Thoracic aorta (tissue), 2 donors: ENCODE results near the gene HOXC10. TPM values are rescaled to one million over a fixed set of nuclear protein-coding genes. Genes with fewer than 3 reads are reported as not detected.

Source experiments
- ATAC-seq: fragments of 150-250 bp; one replicate; pipeline ENCODE4 v1.8.0; 2017; ENCODE audit warnings: low read depth; ENCODE audit not compliant: insufficient number of reproducible peaks, low FRiP score
- DNase-seq: peaks from one replicate; pipeline ENCODE4 v3.0.0-alpha.2; 2020; ENCODE audit warnings: low spot score
- H3K27ac ChIP-seq, 2 donors: fragments of 200-600 bp; sonication (generic); 1 replicate in 1 of 2; 2 replicates in 1 of 2; pipeline ENCODE4 v1.5.1; 2016; ENCODE audit warnings: mild to moderate bottlenecking in 2 of 2, moderate library complexity in 2 of 2
- H3K27me3 ChIP-seq: fragments of 200-600 bp; sonication (generic); replicated peaks from 2 replicates; pipeline ENCODE4 v1.6.0; 2016; ENCODE audit warnings: mild to moderate bottlenecking; ENCODE audit not compliant: insufficient read depth
- H3K36me3 ChIP-seq: fragments of 200-600 bp; sonication (generic); one replicate; pipeline ENCODE4 v1.5.1; 2016
- H3K4me1 ChIP-seq, 2 donors: fragments of 200-600 bp; sonication (generic); 1 replicate in 1 of 2; 2 replicates in 1 of 2; pipeline versions ENCODE4 v1.5.1 to v1.6.0; 2016; ENCODE audit warnings: low read depth in 2 of 2, mild to moderate bottlenecking in 1 of 2; ENCODE audit not compliant: control insufficient read depth in 1 of 2
- H3K4me3 ChIP-seq: fragments of 200-600 bp; sonication (generic); 2 replicates; pipeline ENCODE4 v1.5.1; 2016; ENCODE audit warnings: mild to moderate bottlenecking
- H3K9me3 ChIP-seq: fragments of 200-600 bp; sonication (generic); 2 replicates; pipeline ENCODE4 v1.5.1; 2016
- total RNA-seq, 2 donors: library from RNA; depleted of rRNA; stranded (reverse); fragments of >200 nt; gene quantifications; one replicate each; pipeline versions ENCODE4 v1.1.0 to v1.2.3, GENCODE V29; 2016
- TF ChIP-seq, protein P1 (sequence below): fragments of 200-600 bp; sonication (generic); IDR thresholded peaks from one replicate; pipeline ENCODE4 v1.5.1; 2019; ENCODE audit warnings: antibody characterized with exemption

The HOXC10 gene
- total RNA-seq, 2 donors from 2014 or later: not detected

DNA sequence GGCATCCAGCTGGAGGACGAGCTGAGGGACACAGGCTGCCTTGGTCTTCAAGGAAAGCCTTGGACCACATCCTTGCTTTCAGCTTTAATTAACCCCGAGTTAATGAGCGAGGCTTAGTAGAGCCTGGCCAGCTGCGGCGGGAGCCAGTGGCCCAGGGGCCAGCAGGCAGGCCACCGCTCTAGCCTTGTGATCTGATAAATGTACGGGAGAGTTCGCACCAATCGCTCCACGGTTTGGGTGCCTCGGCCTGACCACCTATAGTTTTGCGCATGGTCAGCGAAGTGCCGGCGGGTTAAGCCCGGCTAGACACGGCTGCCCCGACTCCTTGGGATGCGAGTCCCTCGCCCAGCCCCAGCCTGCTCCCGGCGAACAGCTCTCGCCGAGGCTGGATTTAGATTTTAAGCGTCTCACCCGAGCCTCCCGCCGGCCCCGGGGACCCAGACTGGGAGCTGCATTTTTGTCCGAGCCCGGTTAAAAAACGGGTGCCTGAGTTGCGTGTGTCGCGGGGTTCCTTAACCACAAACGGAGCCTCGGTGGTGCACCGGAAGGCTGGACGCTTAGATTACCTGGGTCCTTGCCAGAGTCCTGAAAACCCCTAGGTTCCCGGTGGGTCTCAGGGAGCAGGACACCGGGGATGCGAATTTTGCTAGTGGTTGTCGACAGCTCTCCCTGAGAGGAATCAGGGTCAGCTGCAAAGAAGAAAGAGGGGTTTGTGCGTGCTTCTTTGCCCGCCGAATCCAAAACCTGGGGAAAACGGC lies 33.2 kb upstream of the HOXC10 start:
- TF ChIP-seq, protein P1, sequence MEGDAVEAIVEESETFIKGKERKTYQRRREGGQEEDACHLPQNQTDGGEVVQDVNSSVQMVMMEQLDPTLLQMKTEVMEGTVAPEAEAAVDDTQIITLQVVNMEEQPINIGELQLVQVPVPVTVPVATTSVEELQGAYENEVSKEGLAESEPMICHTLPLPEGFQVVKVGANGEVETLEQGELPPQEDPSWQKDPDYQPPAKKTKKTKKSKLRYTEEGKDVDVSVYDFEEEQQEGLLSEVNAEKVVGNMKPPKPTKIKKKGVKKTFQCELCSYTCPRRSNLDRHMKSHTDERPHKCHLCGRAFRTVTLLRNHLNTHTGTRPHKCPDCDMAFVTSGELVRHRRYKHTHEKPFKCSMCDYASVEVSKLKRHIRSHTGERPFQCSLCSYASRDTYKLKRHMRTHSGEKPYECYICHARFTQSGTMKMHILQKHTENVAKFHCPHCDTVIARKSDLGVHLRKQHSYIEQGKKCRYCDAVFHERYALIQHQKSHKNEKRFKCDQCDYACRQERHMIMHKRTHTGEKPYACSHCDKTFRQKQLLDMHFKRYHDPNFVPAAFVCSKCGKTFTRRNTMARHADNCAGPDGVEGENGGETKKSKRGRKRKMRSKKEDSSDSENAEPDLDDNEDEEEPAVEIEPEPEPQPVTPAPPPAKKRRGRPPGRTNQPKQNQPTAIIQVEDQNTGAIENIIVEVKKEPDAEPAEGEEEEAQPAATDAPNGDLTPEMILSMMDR: no peak
- Histone ChIP-seq H3K27ac (no peak overlapping the region), H3K36me3 (no peaks in the 10 kb centered on the region), H3K9me3 (no peaks in the 10 kb centered on the region), H3K27me3 (peaks cover 39% of the 10 kb centered on the region), H3K4me3 (no peak overlapping the region), H3K4me1 (peaks cover 0 to 11% of the 10 kb centered on the region in 2 donors)
- ATAC-seq: no peak
- no peak for DNase-seq

DNA sequence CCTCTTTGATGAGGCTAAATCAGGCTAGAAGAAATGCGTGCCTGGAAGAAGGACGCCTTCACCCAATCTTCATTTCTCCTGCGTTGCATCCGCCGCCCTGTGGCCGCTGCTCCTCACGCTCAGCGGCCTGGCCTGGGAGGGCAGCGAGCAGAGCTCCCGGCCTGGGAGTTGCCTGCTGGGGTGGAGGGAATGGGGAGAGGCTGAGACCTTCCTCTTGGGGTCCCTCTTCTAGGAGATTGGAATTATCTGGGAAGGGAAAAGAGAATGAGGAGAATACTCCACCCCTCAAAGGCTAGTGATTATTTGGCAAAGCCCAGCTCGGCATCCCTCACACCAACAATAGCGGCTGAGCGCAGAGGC lies 32.6 kb upstream of the HOXC10 start:
- TF ChIP-seq, protein P1: no peak
- Histone ChIP-seq H3K27ac (no peak overlapping the region), H3K4me3 (no peak overlapping the region), H3K4me1 (peaks cover 0 to 11% of the 10 kb centered on the region in 2 donors), H3K36me3 (no peaks in the 10 kb centered on the region), H3K9me3 (no peaks in the 10 kb centered on the region), H3K27me3 (peaks cover 39% of the 10 kb centered on the region)
- DNase-seq (no peak), ATAC-seq (no peak)

DNA sequence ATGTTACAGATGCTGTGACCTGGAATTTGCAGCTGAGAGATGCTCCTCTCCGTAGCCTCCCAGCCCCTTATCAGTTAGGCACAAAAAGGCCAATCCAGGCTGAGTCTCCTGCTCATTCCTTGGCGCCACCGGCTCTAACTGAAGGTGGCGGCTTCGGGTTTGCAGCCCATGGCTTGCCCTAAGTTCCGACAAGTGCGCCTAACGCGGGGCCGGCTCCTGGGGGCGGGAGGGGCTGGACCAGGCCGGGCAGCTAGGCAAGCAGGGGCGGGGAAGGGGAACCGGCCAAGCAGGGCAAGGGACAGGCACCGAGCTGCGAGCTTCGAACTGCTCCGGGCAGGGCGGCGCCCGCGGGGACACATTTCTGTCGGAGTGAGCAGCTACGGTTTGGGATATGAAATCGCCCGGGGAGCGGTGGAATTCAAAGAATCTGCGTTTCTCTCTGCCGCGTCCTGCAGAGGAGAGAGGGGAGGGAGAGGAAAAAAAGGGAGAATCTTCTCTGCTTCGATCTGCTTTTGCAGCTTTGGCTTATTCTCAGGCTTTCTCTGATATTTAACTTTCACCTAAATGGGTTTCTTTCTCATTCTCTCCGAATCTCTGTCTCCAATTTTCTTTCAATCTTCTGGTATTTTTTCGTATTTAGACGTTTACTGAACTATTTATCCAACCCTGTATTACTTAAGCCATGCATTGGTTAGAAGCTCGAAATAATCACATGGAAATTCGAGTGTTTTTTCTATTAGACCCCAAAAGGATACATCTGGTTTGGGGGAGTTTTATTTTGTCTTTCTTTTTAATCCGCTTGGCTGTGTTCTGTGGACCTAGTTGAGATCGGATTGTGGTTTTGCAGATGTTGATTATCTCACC lies 31.8 kb upstream of the HOXC10 start:
- peaks cover 39% of the 10 kb centered on the region for H3K27me3 ChIP-seq
- no peak for DNase-seq
- H3K4me3 ChIP-seq: no peak overlapping the region
- no peaks in the 10 kb centered on the region for H3K9me3 ChIP-seq
- H3K4me1 ChIP-seq: peaks cover 0 to 11% of the 10 kb centered on the region in 2 donors
- no peak overlapping the region for H3K27ac ChIP-seq
- TF ChIP-seq, protein P1: no peak
- no peaks in the 10 kb centered on the region for H3K36me3 ChIP-seq
- no peak for ATAC-seq

DNA sequence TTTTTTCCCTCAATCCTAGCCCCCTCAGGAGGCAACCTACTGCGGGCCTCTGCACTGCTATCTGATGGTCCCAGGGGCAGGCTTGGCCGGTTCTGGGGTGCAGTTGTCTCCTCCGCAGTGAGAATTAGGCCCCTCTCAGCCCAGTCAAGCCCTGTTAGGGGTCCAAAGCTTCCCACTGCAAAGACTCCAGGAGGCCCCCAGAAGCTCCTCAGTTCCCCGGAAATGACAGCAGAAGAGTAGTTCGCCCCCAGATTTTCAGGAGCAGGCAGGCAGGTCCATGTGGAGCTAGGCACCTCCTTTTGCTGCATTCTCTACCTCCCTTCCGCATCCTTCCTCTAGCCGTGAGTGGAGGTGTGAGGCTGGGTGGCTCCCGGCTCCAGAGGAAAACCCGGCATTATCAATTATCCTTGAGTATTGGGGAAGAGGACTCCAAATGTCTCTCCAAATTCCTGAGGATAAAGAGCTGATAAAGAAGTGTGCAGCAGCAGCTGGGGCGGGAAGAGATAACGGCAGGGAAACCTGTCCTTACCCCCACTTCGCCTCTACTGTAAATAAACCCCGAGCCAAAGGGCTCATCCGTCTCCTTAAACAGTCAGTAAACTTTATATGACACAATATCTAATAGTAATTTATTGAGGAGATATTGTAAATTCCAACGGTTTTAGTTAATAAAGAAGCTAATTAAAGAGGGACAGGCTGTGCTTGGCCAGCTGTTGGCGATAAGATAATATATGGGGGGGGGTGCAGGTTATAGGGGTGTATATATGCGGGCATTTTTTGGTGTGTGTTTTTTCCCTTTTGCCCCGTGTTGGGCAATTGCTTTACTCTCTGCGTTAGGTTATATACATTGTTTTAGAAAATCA lies 30.9 kb upstream of the HOXC10 start:
- Histone ChIP-seq H3K27ac (peak overlapping the region in 1 of 2 donors; percentile 11), H3K9me3 (no peaks in the 10 kb centered on the region), H3K27me3 (peaks cover 44% of the 10 kb centered on the region), H3K4me3 (no peak overlapping the region), H3K36me3 (no peaks in the 10 kb centered on the region), H3K4me1 (peaks cover 0 to 11% of the 10 kb centered on the region in 2 donors)
- TF ChIP-seq, protein P1: no peak
- no peak for ATAC-seq
- DNase-seq: no peak
